ENCODE data around the gene TLX2.

The TLX2 gene

DNA sequence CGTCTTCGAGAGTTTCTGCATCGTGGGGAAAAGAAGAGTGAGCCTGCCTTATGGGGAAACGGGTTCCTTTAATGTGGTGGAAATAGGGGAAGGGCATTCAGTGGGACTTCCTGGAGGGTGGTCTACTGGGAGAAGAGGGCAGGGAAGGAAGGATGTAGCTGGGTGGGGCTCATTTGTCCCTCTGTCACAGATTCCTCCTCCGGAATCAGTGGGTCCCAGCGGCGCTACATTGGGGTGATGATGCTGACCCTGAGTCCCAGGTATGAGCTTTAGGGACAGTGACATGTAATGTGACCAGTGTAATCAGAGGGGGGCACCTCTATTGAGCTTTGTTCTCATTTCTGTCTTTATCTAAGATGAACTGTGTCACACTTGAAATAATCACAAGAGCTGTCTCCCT, 17.4 kb downstream of the TLX2 start:
- no peak for DNase-seq (ENCODE audit: low read depth, low spot score)

DNA sequence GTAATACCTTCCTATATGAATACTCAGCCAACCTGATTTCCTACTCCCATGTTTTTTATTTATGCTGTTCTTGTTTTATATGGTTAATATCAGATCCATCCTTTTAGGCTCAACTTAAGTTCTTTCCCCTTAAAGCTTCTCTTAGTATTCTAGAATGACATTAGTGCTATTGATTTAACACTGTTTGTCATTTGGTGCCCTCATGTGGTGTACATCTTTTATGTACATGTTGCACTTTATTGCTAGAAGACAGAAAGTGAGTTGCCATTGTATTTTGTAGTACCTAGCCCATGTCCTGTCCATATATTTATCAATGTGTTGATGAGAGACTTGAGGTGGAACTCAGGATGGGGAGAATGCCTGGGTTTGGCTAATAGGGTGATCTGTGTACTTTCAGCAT, 18.0 kb downstream of the TLX2 start:
- no peak for DNase-seq (ENCODE audit: low read depth, low spot score)

DNA sequence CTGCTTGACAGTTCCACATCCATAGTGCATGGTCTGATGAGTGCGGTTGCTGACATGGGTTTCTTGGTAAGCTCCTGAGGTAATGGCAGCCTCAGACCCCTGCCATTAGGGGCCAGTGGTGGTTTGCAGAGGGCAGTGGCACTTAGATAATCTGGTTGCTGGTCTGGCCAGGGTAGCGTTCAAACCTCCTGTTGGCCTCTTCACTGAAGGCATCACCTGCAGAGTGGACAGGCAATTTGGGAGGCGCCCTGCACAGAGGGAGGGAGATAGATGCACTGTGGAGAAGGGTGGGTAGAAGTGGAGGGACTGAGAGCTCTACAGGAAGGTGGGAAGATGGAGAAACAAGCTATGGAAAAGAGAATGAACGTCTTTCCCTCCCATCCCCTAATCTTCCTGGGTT, 19.2 kb downstream of the TLX2 start:
- DNase-seq (ENCODE audit: low read depth, low spot score), result no peak

DNA sequence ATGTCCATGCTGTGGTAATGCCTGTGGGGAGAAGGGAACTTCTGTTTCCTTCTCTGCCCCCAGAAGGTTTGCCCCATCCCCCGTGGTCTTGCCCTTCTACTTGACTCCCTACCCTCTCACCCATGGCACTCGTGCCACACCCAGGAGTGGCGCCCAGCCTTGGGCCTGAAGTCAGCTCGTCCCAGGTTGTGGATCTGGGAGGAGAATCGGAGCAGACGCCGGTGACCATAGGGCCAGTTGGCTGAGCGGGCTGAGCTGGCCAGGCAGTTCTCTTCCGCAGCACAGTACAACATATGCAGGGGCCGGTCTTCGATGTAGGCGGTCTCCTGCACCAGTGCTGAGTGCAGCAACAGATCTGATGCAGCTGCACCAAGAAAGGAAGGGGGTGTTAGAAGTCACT, 20.2 kb downstream of the TLX2 start:
- DNase-seq (ENCODE audit: low read depth, low spot score), result no peak

DNA sequence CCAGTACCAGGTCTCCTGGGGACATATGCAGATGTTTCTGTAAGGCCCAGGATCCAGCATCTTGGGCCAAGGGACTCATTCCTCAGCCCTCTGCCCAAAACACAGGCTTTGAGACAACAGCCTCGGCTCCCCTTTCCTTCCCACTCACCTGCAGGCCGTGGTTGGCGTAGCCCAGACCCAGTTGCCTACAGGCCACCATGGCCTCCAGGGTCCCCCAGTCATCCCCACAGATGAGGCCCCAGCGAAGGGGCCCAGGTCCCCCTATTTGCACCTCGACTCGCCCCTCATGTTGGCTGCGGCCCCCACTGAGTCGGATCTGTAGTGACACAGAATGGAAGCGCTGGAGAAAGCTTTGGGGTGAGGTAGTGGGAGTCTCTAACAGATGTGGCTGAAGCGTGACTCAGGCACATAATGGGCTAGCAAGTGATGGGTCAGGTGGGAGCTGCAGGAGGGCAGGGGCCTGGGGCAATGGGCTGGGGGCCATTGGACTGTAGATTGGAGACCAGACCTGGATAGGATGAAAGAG, 21.3 kb downstream of the TLX2 start:
- no peak for DNase-seq (ENCODE audit: low read depth, low spot score)

DNA sequence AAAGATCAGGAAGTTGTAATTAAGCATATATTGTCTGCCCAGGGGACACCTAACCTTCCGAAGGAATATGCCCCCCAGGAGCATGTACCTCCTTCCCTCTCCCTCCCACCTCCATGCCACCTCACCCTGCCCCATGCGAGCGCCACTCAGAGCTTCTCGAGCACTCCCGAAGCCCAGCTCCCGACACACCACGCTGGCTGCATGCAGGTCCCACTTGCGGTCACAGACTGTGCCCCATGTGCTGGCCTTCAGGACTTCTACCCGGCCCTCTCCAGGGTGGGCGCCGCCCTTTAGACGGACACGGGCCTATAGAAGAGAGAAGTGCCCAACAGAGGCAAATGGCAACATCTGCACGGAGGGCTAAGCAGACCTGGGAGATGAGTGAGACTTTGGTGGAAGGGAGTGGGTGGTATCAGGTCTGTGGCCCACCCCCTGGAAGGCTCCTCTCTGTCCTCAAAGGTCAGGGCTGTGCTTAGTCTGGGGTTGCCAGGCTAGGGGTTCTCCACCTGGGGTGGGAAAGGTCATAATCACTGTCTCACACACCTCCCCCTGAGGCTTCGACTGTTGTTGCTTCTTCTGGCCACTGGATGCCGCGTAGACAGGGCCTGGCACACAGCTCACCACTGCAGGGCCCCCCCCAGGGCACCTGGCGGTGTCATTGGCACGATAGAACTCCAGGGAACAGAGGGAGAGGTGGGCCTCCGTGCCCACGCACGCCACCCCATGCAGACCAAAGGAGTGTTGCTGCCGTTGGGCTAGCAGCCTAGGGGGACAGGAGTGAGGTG, 22.1 kb downstream of the TLX2 start:
- DNase-seq (ENCODE audit: low read depth, low spot score), result no peak

DNA sequence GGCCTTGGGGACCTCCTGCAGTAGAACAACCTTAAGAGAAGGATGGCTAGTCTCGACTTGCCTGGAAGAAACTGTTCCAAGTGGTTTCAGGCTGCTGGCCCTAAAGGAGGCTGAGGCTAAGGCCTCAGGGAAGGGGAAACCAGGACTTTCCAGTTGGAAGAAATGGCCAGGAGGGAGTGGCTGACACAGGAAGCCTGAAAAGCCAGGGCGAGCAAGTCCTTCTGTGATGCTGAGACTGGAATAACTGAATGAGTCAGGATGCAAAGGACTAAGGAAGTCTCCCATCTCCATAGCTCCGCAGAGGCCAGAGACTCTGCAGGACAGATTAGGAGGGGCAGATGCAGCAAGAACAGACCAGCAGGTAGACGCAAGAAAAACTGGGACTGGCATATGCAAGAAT, 22.9 kb downstream of the TLX2 start:
- DNase-seq (ENCODE audit: low read depth, low spot score), result no peak

DNA sequence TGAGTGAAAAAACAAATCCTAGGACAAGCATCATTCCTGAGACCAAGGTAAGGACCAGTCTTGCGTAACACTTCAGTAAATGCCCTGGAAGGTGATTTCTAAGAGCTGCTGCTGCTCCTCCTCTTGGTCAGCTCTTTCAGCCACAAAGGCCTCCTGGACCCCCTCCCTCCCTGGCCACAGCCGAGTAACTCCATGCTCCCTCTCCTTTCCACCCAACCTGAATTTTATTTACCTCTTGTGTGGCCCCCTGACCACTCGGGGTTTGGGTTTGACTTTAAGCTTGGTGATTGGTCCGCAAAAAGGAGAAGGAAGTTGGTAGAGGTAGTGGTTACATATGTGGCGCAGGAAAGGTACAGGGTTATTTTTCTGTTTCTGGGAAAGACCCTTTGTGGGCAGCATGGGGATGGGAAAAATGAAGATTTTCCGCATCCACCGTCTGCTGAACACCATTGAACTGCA, 24.7 kb downstream of the TLX2 start:
- DNase-seq (ENCODE audit: low read depth, low spot score), result no peak

DNA sequence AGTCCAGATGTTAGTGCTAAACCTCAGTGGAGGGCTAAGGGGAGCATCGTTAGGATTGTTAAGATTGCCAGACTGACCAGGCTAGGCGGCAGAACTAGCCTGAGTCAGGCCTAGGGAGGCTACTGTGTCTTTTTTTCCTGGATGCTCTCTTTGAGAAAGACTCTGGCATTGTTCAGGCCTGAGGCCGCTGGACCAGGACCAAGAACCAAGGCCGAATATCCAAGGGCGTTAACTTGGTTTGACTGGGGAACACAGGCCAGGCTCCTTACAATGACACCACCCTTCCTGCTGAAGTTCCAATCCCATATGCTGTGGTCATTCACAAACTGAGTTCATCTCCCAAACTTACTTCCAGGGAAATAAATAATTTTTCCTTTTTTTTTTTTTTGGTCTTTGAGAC, 26.0 kb downstream of the TLX2 start:
- DNase-seq (ENCODE audit: low read depth, low spot score), result no peak

DNA sequence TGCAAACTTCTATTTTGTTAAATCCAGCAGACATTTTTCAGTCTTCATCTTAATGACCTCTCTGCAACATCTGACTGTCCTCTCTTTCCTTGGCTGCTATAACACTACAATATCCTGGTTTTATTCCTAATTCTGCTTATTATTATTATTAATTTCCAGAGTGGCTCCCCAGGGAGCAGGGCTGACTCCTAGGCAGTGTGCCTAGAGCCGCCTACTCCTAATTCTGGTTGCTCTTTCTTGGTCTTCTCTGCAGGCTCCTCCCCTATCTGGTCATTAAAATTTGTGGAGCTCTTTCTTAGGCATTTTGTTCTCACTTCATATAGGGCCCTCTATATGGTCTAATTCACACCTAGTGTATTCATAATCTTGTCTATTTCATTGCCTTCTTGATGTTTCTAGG, 28.7 kb downstream of the TLX2 start:
- DNase-seq (ENCODE audit: low read depth, low spot score), result no peak

DNA sequence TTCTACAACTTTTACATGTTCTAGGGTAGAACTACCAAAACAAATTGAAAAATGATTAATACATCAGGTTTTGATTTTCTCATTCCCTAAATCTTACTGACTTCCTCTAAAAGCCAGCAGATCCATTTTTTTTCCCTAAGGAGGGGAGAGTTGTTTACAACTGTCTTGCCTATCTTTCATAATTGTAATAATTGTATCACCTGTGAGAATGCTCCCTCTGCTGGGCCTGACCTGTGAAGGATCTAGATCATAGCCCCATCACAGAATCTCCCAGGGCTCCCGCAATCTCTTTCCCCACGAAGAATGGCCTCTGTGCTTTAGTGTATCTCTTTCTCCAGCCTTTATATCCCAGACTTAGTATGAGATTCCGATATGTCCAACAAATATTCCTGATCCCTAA, 30.4 kb downstream of the TLX2 start:
- no peak for DNase-seq (ENCODE audit: low read depth, low spot score)

DNA sequence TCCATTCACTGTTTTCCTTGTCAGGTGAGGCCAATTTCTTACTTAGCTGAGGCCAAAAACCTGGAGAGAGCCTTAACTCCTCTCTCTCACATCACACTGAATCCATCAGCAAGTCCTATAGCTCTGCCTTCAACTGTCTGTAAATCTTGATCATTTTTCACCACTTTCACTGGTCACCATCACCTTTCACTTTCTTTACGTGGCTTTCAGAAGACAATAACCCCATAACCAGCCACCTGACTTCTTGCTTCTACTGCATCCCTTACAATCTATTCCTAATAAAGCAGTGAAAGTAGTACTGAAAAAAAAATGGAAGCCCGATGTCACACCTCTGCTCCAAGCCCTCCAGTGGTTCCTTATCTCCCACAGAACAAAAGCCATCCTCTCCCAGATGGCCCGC, 31.8 kb downstream of the TLX2 start:
- DNase-seq (ENCODE audit: low read depth, low spot score), result no peak

DNA sequence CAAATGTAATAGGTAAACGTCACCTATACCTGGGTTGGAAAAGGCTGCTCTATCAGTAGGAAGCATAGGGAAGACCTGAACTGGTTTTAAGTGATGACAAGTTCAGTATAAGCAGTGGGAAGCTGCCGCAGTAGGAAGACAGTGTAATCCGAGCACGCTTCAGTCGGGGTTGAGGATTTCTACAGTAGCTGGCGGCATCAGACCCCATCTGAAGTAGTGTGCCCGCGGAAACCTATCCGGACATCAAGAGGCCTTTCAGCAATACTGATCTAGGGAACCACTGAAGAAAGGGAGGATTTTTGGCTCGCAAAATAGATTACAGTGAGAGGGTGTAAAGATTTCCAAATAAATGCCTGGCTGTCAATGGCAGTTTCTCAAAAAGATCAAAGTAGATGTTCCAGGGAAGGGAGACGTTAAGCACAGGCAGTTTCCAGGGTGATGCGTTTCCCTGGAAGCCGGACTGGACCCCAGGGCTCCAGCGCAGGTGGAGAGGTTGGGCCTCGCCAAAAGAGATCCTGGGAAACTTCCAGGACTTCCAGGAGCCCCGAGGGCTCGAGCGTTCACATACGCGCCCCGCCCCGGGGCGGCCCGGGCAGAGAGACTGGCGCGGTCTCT, 34.1 kb downstream of the TLX2 start:
- DNase-seq (ENCODE audit: low read depth, low spot score), result no peak

DNA sequence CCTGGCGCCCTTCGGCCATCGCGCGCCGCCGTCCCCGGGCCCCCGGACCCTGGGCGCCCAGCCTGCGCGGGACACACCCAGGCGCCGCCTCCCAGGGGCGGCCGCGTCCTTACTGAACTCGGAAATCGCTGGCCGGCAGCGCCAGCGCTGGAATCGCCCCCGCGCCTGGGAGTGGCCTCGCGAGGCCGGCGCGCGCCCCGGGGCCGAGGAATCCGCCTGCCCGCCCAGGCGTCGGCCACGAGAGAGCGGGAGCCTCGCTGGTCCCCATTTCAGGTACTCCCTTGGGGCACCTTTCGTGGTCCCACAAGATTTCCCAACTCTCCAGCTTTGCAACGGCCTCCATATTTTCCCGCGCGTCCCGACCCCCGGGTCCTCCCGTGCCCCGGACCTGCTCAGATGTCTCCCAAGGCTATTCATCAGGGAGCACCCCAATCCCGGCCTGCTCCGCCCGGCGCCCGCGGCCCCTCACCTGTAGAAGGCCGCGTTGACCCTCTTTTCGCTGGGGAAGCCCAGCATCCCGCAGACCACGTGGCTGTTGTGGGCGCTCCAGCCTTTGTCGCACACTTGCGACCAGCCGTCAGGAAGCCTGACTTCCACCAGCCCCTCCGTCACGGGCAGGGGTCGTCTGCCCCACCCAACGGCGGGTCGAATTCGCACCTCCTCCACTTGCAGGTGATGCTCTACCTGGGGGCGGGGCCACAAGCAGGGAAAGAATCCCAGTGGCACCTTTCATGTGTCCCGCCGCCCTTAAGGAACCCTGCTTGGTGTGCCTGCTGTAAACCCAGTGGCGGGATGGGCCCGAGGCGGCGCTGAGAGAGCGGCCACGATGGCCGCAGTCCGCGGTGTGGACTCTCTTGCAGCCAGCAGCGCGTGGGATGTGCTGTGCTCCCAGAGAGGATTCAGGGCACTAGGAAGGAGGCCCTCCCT, 34.9 kb downstream of the TLX2 start:
- DNase-seq (ENCODE audit: low read depth, low spot score), result no peak

DNA sequence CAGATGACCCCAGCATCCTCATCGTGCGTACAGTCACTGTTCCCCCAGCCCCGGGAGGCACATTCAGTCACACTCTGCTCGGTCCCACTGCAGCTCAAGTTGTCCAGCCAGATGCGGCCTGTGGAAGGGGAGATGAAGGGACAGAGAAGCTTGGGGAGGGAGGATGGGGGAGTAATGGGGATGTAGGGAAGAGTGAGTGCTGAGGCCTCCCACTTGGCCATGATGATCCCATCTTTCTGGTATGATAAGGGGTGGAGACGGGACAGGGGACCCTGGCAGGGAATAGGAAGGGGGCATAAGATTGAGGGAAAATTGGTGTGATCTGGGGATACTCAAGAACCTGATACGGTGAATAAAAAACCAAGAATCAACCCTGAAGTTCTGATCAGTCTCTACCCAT, 36.0 kb downstream of the TLX2 start:
- no peak for DNase-seq (ENCODE audit: low read depth, low spot score)

DNA sequence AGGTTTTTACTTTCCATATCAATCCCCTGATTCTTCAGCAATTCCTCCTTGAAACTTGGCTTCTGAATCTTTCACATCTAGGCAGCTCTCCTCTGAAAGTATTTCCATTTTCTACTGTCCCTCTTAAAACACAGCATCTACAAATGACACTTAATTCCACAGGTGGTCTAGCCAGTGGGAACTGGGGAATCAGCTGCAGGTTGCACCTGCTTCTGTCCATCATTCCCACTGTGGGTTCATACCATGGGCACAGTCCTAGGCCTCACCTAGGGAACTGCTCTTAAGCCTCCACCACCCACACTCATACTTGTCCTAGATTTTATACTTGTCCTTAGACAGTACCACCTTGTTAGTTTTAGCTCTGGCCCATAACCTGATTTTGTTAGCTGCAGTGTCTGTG, 37.3 kb downstream of the TLX2 start:
- no peak for DNase-seq (ENCODE audit: low read depth, low spot score)

DNA sequence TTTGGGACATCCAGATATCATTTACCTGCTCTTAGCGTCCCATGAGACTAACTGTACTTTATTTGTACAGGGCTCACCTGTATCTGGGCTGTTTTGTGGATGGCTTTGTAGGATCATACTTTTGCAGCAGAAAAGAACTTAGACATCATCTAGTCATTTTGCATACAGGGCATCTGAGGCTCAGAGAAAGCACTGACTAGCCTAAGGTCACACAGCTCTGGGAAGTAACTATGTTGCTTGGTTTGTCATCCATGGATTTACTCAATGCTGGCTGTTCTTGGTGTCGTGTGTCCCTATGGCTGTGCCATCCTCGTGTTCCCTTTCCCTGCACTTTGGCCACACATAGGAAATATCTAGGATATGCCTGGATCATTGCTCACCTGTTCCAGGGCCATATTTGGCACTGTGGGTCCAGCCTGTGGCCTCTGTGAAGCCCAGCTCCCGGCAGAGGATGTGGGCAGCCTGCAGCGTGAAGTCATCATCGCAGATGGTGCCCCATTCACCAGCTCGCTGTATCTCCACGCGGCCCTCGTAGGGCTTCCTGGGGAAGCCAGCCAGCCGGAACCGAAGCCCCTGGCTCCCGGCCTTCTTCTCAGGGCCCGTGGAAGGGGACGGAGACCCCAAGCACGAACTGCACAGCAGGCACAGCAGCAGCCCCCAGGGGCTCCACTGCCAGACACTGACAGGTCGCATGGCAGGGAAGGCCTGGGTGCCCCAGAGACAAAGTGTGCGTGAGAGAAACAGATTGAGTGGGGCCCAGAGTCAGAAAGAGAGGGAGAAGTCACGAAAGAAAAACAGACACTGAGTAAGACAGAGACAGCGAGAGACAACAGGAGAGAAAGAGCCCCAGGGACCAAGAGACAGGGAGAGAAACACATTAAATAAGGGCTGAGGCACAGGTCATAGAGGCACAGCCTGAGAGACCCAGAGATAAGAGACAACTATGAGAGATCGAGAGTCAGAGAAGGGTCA, 38.0 kb downstream of the TLX2 start:
- no peak for DNase-seq (ENCODE audit: low read depth, low spot score)

DNA sequence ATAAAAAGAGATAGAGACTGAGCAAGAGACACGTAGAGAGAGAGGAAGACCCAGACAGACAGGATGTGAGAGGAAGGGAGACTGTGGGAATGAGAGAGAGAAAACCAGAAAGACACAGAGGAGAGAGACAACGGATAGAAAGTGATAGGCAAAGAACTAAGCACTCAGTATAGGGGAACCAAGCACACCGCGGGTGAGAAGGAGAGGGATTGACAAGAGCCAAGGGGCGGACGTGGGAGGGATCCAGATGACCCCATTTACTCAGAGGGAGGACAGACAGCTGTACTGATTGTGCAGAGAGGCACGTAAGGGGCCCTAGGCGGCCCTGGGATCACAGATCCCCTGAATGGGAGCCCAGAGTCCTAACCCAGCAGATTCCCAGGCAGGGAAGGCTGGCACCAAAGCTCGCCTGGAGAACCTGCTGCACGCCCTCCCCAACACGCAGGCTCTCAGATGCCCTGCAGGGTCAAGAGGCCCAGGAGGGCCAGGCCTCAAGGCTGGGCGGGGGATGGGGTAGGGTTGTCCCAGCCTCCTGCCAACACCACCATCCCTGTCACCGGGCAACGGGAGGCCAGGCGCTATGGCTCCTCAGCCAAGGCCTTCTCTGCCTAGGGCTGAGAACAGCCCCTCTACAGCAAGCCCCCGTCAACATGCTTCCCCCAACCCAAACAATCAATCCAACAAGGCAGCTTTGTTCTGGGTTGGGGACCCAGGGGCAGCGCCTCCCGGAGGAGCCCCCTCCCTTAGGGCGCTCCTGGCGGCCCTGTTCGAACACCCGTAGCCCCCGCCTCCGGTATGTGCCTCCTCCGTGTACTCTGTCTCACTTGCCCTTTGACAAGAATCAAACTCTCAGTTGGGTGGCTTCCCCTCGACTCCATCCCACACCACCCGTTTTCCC, 38.9 kb downstream of the TLX2 start:
- DNase-seq (ENCODE audit: low read depth, low spot score), result no peak

DNA sequence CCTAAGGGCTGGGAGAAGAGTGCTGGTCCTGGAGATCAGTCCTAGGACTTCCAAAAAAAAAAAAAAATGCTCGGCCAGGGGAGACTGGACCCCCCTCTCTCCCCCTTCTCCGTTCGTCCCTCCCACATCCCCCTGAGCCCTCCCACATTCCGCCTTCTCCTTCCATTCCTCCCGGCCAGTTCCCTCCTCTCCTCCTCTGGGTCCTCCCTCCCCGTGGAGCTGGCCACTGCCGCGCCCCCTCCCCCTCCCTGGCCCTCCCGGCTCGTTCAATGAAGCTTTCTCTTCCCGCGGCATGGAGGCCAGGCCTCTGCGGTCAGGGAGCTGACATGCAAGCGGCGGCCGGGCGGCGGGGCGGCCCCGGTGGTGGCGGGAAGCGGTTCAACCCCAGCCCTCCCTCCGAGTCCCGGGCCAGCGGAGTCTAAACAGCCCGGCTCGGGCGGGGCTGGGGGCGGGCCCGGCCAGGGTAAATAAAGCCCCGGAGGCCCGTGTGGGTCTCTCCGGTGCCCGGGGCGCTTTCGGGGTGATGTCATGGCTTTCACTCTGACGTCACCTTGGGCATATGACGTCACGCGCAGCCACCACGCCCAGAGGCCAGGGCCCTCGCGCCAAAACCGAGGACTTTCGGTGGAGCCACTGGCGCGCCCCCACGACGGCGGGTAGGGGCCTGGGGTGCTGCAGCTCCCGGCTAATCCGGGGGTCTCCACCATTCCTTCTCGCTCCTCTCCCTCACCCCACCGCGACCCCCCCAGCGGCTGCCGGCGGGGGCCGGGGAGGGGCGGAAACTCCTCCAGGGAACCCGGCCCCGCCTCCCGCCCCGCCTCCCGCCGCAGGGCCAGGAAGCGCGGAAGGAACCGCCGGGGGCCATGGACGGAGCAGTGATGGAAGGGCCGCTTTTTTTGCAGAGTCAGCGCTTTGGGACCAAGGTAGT, 39.9 kb downstream of the TLX2 start, which contains the start of the genes DOK1 and LOXL3:
TSS of gene DOK1 (plus strand) at position 829 of the 928 bp plus-strand sequence. CDS start at position 864, 35 bp downstream.
TSS of gene LOXL3 (minus strand) at position 51 of the 928 bp plus-strand sequence. CDS start 1,308 bp downstream, outside the sequence.
- DNase-seq (ENCODE audit: low read depth, low spot score), result peak; percentile 66
